MCF 10A (cell line): Measurements from ENCODE around the gene AIFM1. TPM values are rescaled to one million over a fixed set of nuclear protein-coding genes. Genes with fewer than 3 reads are reported as not detected.

Experiments used
- BruUV-seq: library from RNA; stranded (reverse); fragments of 400-500 nt; replicated peaks from 2 replicates; lab custom pipeline; 2021; lab: Mats Ljungman, UMichigan
- CTCF ChIA-PET: fragments of 300-600 bp; sonication (Branson Sonifier 250); formaldehyde crosslinking; extraction: SDS; loops from one replicate; lab custom pipeline; 2021; ENCODE audit warnings: antibody characterized with exemption, inconsistent platforms; lab: Yijun Ruan, JAX
- POLR2A ChIA-PET: fragments of 300-600, 350-650 bp; sonication (Branson Sonifier 250); formaldehyde crosslinking; extraction: SDS; loops from one replicate; lab custom pipeline; 2020; ENCODE audit warnings: antibody characterized with exemption, inconsistent platforms; lab: Yijun Ruan, JAX
- DNase-seq: peaks from one replicate; pipeline ENCODE4 v3.0.0-alpha.2; 2018; ENCODE audit not compliant: unreplicated experiment
- H3K27ac Mint-ChIP-seq: one replicate; pipeline ENCODE4 v1.8.0; 2022; ENCODE audit warnings: mild to moderate bottlenecking, low read depth, mixed read lengths; ENCODE audit not compliant: unreplicated experiment
- H3K27me3 Mint-ChIP-seq: one replicate; pipeline ENCODE4 v1.8.0; 2022; ENCODE audit warnings: mixed read lengths; ENCODE audit not compliant: insufficient read depth, unreplicated experiment
- H3K36me3 Mint-ChIP-seq: one replicate; pipeline ENCODE4 v1.8.0; 2022; ENCODE audit warnings: mild to moderate bottlenecking, moderate library complexity, mixed read lengths; ENCODE audit not compliant: insufficient read depth, unreplicated experiment
- H3K4me1 Mint-ChIP-seq: one replicate; pipeline ENCODE4 v1.8.0; 2022; ENCODE audit warnings: mixed read lengths; ENCODE audit not compliant: insufficient read depth, unreplicated experiment
- H3K4me3 Mint-ChIP-seq: one replicate; pipeline ENCODE4 v1.8.0; 2022; ENCODE audit warnings: mild to moderate bottlenecking, moderate library complexity, mixed read lengths; ENCODE audit not compliant: unreplicated experiment
- H3K9me3 Mint-ChIP-seq: one replicate; pipeline ENCODE4 v1.8.0; 2022; ENCODE audit warnings: mixed read lengths; ENCODE audit not compliant: unreplicated experiment
- intact Hi-C: fragments of 100-400 bp; cut with micrococcal nuclease; formaldehyde crosslinking; loops from 2 replicates; pipeline ENCODE4 v1.14.1; 2022
- total RNA-seq: library from RNA; stranded (reverse); gene quantifications from 2 replicates; pipeline ENCODE4 v1.2.3, GENCODE V29; 2022
- TF ChIP-seq, protein P1 (sequence below): fragments of 200-600 bp; IDR thresholded peaks from one replicate; pipeline ENCODE4 v1.8.0; 2022; ENCODE audit warnings: antibody characterized with exemption, mild to moderate bottlenecking; ENCODE audit not compliant: unreplicated experiment

AIFM1 gene
- total RNA-seq, 1 experiment from 2014 or later: 43.2 TPM

GRCh38 chrX:130109429-130110378 is 55.9 kb downstream of the AIFM1 start:
- peak overlapping the region; percentile 88 for H3K4me3 Mint-ChIP-seq

DNA sequence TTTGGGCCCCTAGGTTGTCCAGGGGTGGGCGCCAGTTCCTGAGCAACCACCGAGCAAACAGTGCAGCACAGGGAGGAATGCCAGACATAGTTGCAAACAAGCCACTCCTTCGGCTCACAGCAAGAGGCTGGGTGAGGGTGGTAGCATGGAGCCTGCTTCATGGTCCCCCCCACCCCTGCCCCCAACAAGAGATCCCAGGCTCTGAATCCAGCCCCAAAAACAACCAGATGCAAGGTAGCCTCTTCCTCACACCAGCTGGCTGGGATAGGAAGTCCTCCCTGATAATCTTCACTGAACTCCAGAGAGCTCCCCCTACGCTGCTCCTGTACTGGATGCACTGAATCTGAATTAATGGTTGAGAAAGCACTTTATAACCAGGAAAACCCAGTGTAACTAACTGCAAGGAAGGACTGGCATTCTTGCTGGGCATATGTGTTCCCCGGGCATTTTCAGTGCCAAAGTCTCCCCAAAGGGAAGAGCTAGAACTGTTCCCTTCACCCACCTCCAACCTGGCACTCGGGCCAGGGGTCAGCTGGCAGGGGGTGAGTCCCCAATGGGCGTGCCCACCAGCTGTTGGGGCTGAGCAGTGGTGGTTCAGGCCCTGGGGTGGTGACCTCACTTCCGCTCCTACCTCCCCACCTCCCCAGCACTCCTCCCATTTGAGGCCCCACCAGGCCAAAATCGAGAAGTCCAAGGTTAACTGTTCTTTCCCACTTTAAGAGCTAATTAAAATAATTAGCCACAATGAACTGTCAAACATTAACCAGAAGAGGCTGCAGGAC is 56.8 kb downstream of the AIFM1 start:
- no peaks in the 10 kb centered on the region for H3K36me3 Mint-ChIP-seq
- peaks cover 19% of the 10 kb centered on the region for H3K27me3 Mint-ChIP-seq
- peak; percentile 39 for DNase-seq
- TF ChIP-seq, protein P1, sequence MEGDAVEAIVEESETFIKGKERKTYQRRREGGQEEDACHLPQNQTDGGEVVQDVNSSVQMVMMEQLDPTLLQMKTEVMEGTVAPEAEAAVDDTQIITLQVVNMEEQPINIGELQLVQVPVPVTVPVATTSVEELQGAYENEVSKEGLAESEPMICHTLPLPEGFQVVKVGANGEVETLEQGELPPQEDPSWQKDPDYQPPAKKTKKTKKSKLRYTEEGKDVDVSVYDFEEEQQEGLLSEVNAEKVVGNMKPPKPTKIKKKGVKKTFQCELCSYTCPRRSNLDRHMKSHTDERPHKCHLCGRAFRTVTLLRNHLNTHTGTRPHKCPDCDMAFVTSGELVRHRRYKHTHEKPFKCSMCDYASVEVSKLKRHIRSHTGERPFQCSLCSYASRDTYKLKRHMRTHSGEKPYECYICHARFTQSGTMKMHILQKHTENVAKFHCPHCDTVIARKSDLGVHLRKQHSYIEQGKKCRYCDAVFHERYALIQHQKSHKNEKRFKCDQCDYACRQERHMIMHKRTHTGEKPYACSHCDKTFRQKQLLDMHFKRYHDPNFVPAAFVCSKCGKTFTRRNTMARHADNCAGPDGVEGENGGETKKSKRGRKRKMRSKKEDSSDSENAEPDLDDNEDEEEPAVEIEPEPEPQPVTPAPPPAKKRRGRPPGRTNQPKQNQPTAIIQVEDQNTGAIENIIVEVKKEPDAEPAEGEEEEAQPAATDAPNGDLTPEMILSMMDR: no peak
- intact Hi-C loops: no loop called here
- peak overlapping the region; percentile 88 for H3K4me3 Mint-ChIP-seq
- peaks cover 13% of the 10 kb centered on the region for H3K4me1 Mint-ChIP-seq
- H3K9me3 Mint-ChIP-seq: no peaks in the 10 kb centered on the region
- CTCF ChIA-PET: interaction anchor here (0.6 to 2.2 kb wide), 10 partner anchors 10 to 1222 kb away, joined by 3 to 11 read pairs (median 4); no protein-coding TSS in a partner anchor
- TSS peak; percentile 25 for BruUV-seq
- peak overlapping the region; percentile 81 for H3K27ac Mint-ChIP-seq
- POLR2A ChIA-PET: interaction anchor here (1.1 to 3.5 kb wide), 7 partner anchors 9 to 57 kb away, joined by 3 to 39 read pairs (median 8); partner anchors contain the start of gene AIFM1

More at GRCh38 chrX:130109429-130110378, 55.9 kb downstream of the AIFM1 start:
- Mint-ChIP-seq H3K4me1 (peaks cover 19% of the 10 kb centered on the region), H3K27ac (peak overlapping the region; percentile 81), H3K36me3 (no peaks in the 10 kb centered on the region), H3K9me3 (no peaks in the 10 kb centered on the region), H3K27me3 (peaks cover 14% of the 10 kb centered on the region)
- BruUV-seq: no TSS peak
- no peak for DNase-seq
- TF ChIP-seq, protein P1: no peak
- POLR2A ChIA-PET: interaction anchor here (0.6 to 3.5 kb wide), 11 partner anchors 10 to 127 kb away, joined by 3 to 39 read pairs (median 5); partner anchors contain the start of gene AIFM1
- intact Hi-C loops: no loop called here
- CTCF ChIA-PET: interaction anchor here (0.6 to 2.2 kb wide), 7 partner anchors 10 to 1221 kb away, joined by 3 to 11 read pairs (median 4); no protein-coding TSS in a partner anchor

GRCh38 chrX:130106071-130106470 is 59.6 kb downstream of the AIFM1 start:
- H3K4me3 Mint-ChIP-seq: no peak overlapping the region

More at GRCh38 chrX:130106071-130106470, 59.6 kb downstream of the AIFM1 start:
- Mint-ChIP-seq H3K36me3 (no peaks in the 10 kb centered on the region), H3K27me3 (peaks cover 23% of the 10 kb centered on the region), H3K27ac (no peak overlapping the region), H3K9me3 (no peaks in the 10 kb centered on the region), H3K4me1 (peaks cover 7% of the 10 kb centered on the region)
- ChIA-PET CTCF (interaction anchor here (0.6 to 1.5 kb wide), 3 partner anchors 12 to 77 kb away, joined by 3 read pairs; no protein-coding TSS in a partner anchor), POLR2A (interaction anchor here (1.1 to 2.1 kb wide), 3 partner anchors 11 to 61 kb away, joined by 3 to 8 read pairs (median 5); no protein-coding TSS in a partner anchor)
- intact Hi-C loops: no loop called here
- no TSS peak for BruUV-seq
- TF ChIP-seq, protein P1: no peak
- DNase-seq: peak; percentile 46
